GM12878 (cell line): ENCODE results near the gene MLIP. TPM values are rescaled to one million over a fixed set of nuclear protein-coding genes. Genes with fewer than 3 reads are reported as not detected.

Source experiments
- ATAC-seq: fragments of 200-7000 bp; cut with Tn5 transposase; 3 replicates; pipeline ENCODE4 v1.9.1; 2020; ENCODE audit warnings: mild to moderate bottlenecking, moderate library complexity
- BruUV-seq: library from RNA; stranded (reverse); fragments of 400-500 nt; replicated peaks from 2 replicates; lab custom pipeline; 2021; lab: Mats Ljungman, UMichigan
- CTCF ChIA-PET: fragments of 300-600 bp; sonication (Branson Sonifier 250); formaldehyde crosslinking; extraction: SDS; loops from one replicate; lab custom pipeline; 2021; ENCODE audit warnings: inconsistent platforms; lab: Yijun Ruan, JAX
- POLR2A ChIA-PET: fragments of 350-600 bp; formaldehyde crosslinking; extraction: SDS; loops from one replicate; lab custom pipeline; 2021; ENCODE audit warnings: inconsistent platforms; lab: Charles Lee
- RAD21 ChIA-PET: fragments of 300-600 bp; sonication (Branson Sonifier 250); formaldehyde crosslinking; loops from one replicate; lab custom pipeline; 2023; ENCODE audit warnings: antibody characterized with exemption; ENCODE audit not compliant: unreplicated experiment; lab: Charles Lee
- SMC1A ChIA-PET: fragments of 300-600 bp; sonication (Branson Sonifier 250); formaldehyde crosslinking; loops from one replicate; lab custom pipeline; 2023; ENCODE audit not compliant: unreplicated experiment, uncharacterized antibody; lab: Charles Lee
- DNase-seq: peaks from one replicate; pipeline ENCODE4 v3.0.0-alpha.2; 2011; ENCODE audit warnings: low read depth, low spot score
- FAIRE-seq: peaks from 3 replicates; lab custom pipeline; 2011; peaks lifted over from hg19 to GRCh38; lab: Jason Lieb, UNC
- H2AFZ ChIP-seq: 2 replicates; pipeline ENCODE4 v1.6.0; 2011; ENCODE audit warnings: low read depth, low read length, control low read depth; ENCODE audit not compliant: control insufficient read depth
- H3K27ac ChIP-seq: 2 replicates; pipeline ENCODE4 v1.5.1; 2011; ENCODE audit warnings: control low read depth; ENCODE audit not compliant: control insufficient read depth, insufficient read depth
- H3K27me3 ChIP-seq, 2 experiments: replicated peaks in 1 of 2; 2 replicates each; pipeline versions ENCODE4 v1.6.0 to v1.6.1; 2011; ENCODE audit warnings: low read length in 1 of 2; ENCODE audit not compliant: control insufficient read depth in 2 of 2, insufficient read depth in 2 of 2
- H3K36me3 ChIP-seq, 2 experiments: 2 replicates each; pipeline ENCODE4 v1.5.1; 2011; ENCODE audit warnings: low read length in 1 of 2; ENCODE audit not compliant: control insufficient read depth in 2 of 2, insufficient read depth in 2 of 2
- H3K4me1 ChIP-seq: 2 replicates; pipeline ENCODE4 v1.6.1; 2011; ENCODE audit warnings: mild to moderate bottlenecking, low read length, moderate library complexity, mixed read lengths; ENCODE audit not compliant: control insufficient read depth, insufficient read depth
- H3K4me2 ChIP-seq: 2 replicates; pipeline ENCODE4 v1.6.0; 2011; ENCODE audit warnings: control low read depth; ENCODE audit not compliant: control insufficient read depth, insufficient read depth
- H3K4me3 ChIP-seq: fragments of 200-600 bp; sonication (generic); 2 replicates; pipeline ENCODE4 v1.5.1; 2016
- H3K79me2 ChIP-seq: 2 replicates; pipeline ENCODE4 v1.6.0; 2011; ENCODE audit warnings: low read length; ENCODE audit not compliant: control insufficient read depth, insufficient read depth
- H3K9ac ChIP-seq: 2 replicates; pipeline ENCODE4 v1.8.0; 2011; ENCODE audit warnings: low read length, control low read depth, mixed read lengths; ENCODE audit not compliant: control insufficient read depth, insufficient read depth
- H3K9me3 ChIP-seq: replicated peaks from 3 replicates; pipeline ENCODE4 v1.5.1; 2011; ENCODE audit warnings: mild to moderate bottlenecking, low read length; ENCODE audit not compliant: control insufficient read depth, insufficient read depth
- H4K20me1 ChIP-seq: 2 replicates; pipeline ENCODE4 v1.6.0; 2011; ENCODE audit not compliant: control insufficient read depth, insufficient read depth
- BHLHE40 ChIP-seq, 2 experiments: fragments of 450-650 bp in 1 of 2; IDR thresholded peaks; 2 replicates each; pipeline ENCODE4 v1.6.1; 2011 to 2017; ENCODE audit warnings: low read depth in 2 of 2, borderline replicate concordance in 1 of 2, improper control_type of control experiment in 1 of 2, low read length in 1 of 2, mild to moderate bottlenecking in 1 of 2
- CHD4 ChIP-seq: fragments of 200-600 bp; sonication (generic); IDR thresholded peaks from 2 replicates; pipeline ENCODE4 v1.6.1; 2016; ENCODE audit warnings: mild to moderate bottlenecking
- FOXK2 ChIP-seq: fragments of 450-650 bp; IDR thresholded peaks from 2 replicates; pipeline ENCODE4 v1.6.1; 2017; ENCODE audit warnings: mild to moderate bottlenecking, moderate library complexity
- IRF4 ChIP-seq: IDR thresholded peaks from 2 replicates; pipeline ENCODE4 v1.6.1; 2011; ENCODE audit warnings: low read depth, low read length
- MEF2A ChIP-seq: IDR thresholded peaks from 2 replicates; pipeline ENCODE4 v1.6.1; 2011; ENCODE audit warnings: low read depth, mild to moderate bottlenecking, low read length, moderate library complexity; ENCODE audit not compliant: insufficient read depth
- MYC ChIP-seq: IDR thresholded peaks from 2 replicates; pipeline ENCODE4 v1.6.1; 2011; ENCODE audit warnings: mild to moderate bottlenecking, low read length, moderate library complexity, inconsistent platforms; ENCODE audit not compliant: insufficient read depth, insufficient replicate concordance, insufficient read length, severe bottlenecking
- POU2F2 ChIP-seq: IDR thresholded peaks from 3 replicates; pipeline ENCODE4 v1.6.1; 2011; ENCODE audit warnings: low read depth, mild to moderate bottlenecking, low read length, borderline replicate concordance
- SMARCA5 ChIP-seq: fragments of 450-650 bp; IDR thresholded peaks from 2 replicates; pipeline ENCODE4 v1.6.1; 2017; ENCODE audit warnings: mild to moderate bottlenecking
- TCF3 ChIP-seq: IDR thresholded peaks from 2 replicates; pipeline ENCODE4 v1.6.1; 2012; ENCODE audit warnings: low read depth, mild to moderate bottlenecking, low read length, borderline replicate concordance; ENCODE audit not compliant: insufficient read depth
- ZNF207 ChIP-seq: fragments of 450-650 bp; IDR thresholded peaks from 2 replicates; pipeline ENCODE4 v1.6.1; 2014; ENCODE audit warnings: antibody characterized with exemption, mild to moderate bottlenecking, borderline replicate concordance
- ZNF622 ChIP-seq: fragments of 450-650 bp; IDR thresholded peaks from 2 replicates; pipeline ENCODE4 v1.6.1; 2017; ENCODE audit warnings: mild to moderate bottlenecking, inconsistent platforms
- WGBS: methylation state at CpG from one replicate; pipeline ENCODE4 v1.1.6; 2016; ENCODE audit warnings: low lambda C conversion rate; ENCODE audit not compliant: insufficient replicate concordance, insufficient coverage; ENCODE audit errors: missing lambda C conversion rate; 5-methylcytosine and 5-hydroxymethylcytosine counted together
- in situ Hi-C: fragments of 300-500 bp; cut with MboI; formaldehyde crosslinking; loops from 9 replicates; pipeline ENCODE4 v1.14.3; 2018; ENCODE audit warnings: mixed read lengths
- intact Hi-C: fragments of 100-400 bp; cut with micrococcal nuclease; formaldehyde crosslinking; loops from one replicate; pipeline ENCODE4 v1.14.2; 2022; ENCODE audit not compliant: unreplicated experiment
- polyA plus RNA-seq, 11 experiments: library from polyadenylated mRNA; depleted of rRNA in 4 of 11; unstranded in 6 of 11; stranded (reverse) in 5 of 11; fragments of >200 nt; fragmentation: Nextera tagmentation in 4 of 11; fragmentation: Illumina TruSeq in 1 of 11; extraction: Ambion mirVana in 4 of 11; extraction: Trizol in 1 of 11; gene quantifications; 1 replicate in 1 of 11; 2 replicates in 10 of 11; pipeline versions ENCODE4 v1.2.1 to v1.2.3, GENCODE V29; 2011 to 2016; ENCODE audit warnings: inconsistent platforms in 2 of 11, missing spikeins in 2 of 11, low read depth in 1 of 11
- total RNA-seq, 4 experiments: library from RNA; depleted of rRNA in 3 of 4; stranded (reverse); fragments of >200 nt in 3 of 4; fragmentation: Illumina TruSeq in 1 of 4; extraction: Trizol in 1 of 4; gene quantifications; 2 replicates each; pipeline versions ENCODE4 v1.2.1 to v1.2.3, GENCODE V29; 2013 to 2021
- TF ChIP-seq, protein P1 (sequence below): IDR thresholded peaks from 2 replicates; pipeline ENCODE4 v1.6.1; 2012; ENCODE audit warnings: low read depth, low read length, improper control_type of control experiment

Gene MLIP
- total and polyA plus RNA-seq, 10 of the 15 experiments (the other 5 are each of a cell fraction or from before 2014, with no cell fraction given), result not detected

DNA sequence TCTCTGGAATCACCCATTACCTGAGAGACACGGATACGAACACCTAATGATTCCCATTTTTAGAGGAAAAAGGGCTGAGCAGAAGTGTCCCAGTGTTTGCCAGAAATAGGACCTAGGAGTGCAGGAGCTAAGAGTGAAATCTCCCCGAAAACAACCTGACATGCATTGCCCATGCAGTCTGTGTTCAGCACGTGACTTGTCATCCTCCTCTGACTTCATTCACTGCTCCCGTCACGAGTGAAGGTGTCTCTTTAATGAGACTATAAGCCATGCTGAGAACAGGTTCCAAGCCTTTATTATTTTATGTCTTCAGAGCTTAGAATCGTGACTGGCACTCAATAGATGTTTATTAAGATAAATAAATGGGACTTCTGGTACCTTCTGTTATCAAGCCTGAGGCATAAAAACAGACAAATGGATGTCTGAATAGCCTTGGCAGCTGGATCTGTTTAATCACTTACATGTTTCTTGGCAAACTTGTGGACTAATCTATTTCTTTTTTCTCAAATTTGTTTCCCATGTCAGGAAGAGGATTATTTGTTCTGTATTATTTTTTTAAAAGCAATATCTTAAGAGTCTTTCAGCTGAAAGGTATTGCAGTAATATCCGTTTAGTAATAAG is 3.7 kb upstream of the MLIP start:
- Histone ChIP-seq H4K20me1 (no peaks in the 10 kb centered on the region; the same call in 1 of the 2 replicates), H3K79me2 (no peaks in the 10 kb centered on the region), H3K36me3 (no peaks in the 10 kb centered on the region), H3K27ac (no peak overlapping the region), H3K9me3 (no peaks in the 10 kb centered on the region), H3K4me2 (no peak overlapping the region), H3K27me3 (no peaks in the 10 kb centered on the region), H2AFZ (no peak overlapping the region), H3K4me1 (no peaks in the 10 kb centered on the region), H3K9ac (no peak overlapping the region), H3K4me3 (no peak overlapping the region)
- 6% methylated on average over 8 of the region's 8 CpGs for WGBS
- ATAC-seq, result no peak
- in situ Hi-C loops, result no loop called here
- TF ChIP-seq POU2F2 (no peak), BHLHE40 (IDR thresholded peaks at IDR 0.05; ENCODE audit: borderline replicate concordance in 1 of 2, low read depth in 2 of 2, low read length in 1 of 2) (0 out of 4 replicates have a peak, but pooled peaks of 1 of the 2 experiments have one; percentile 14)
- DNase-seq, result no peak
- RAD21 ChIA-PET, result no interaction called here
- no peak for FAIRE-seq
- intact Hi-C loops, result no loop called here
- no TSS peak for BruUV-seq
- SMC1A ChIA-PET, result no interaction called here
- POLR2A ChIA-PET, result no interaction called here
- CTCF ChIA-PET, result no interaction called here

- Histone ChIP-seq H3K4me2 (no peak overlapping the region), H3K4me3 (no peak overlapping the region), H3K36me3 (no peaks in the 10 kb centered on the region), H3K4me1 (no peaks in the 10 kb centered on the region), H4K20me1 (no peaks in the 10 kb centered on the region; the same call in 1 of the 2 replicates), H2AFZ (no peak overlapping the region), H3K27ac (no peak overlapping the region), H3K27me3 (no peaks in the 10 kb centered on the region), H3K9ac (no peak overlapping the region), H3K9me3 (no peaks in the 10 kb centered on the region), H3K79me2 (no peaks in the 10 kb centered on the region)
- ChIA-PET SMC1A (no interaction called here), CTCF (no interaction called here), POLR2A (no interaction called here), RAD21 (no interaction called here)
- DNase-seq (no peak), ATAC-seq (no peak), FAIRE-seq (no peak)
- in situ Hi-C loops (no loop called here), intact Hi-C loops (no loop called here)
- no TSS peak for BruUV-seq
- TF ChIP-seq TCF3 (no peak), MYC (no peak), CHD4 (no peak), ZNF207 (no peak), MEF2A (no peak), IRF4 (no peak), FOXK2 (no peak), ZNF622 (no peak), SMARCA5 (no peak)
- TF ChIP-seq, protein P1, sequence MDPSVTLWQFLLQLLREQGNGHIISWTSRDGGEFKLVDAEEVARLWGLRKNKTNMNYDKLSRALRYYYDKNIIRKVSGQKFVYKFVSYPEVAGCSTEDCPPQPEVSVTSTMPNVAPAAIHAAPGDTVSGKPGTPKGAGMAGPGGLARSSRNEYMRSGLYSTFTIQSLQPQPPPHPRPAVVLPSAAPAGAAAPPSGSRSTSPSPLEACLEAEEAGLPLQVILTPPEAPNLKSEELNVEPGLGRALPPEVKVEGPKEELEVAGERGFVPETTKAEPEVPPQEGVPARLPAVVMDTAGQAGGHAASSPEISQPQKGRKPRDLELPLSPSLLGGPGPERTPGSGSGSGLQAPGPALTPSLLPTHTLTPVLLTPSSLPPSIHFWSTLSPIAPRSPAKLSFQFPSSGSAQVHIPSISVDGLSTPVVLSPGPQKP, result no peak
Measured at GRCh38 chr6:54108271-54108670, 3.0 kb upstream of the MLIP start.
